ENCODE measurements around the gene PON2. TPM values are rescaled to one million over a fixed set of nuclear protein-coding genes. Genes with fewer than 3 reads are reported as not detected.

Gene PON2
- total and polyA plus RNA-seq, 2 of the 13 experiments (the other 11 are each of a cell fraction or from before 2014, with no cell fraction given), result 202 to 217 TPM

- H3K27me3 ChIP-seq (ENCODE audit: control insufficient read depth in 1 of 2, insufficient read depth in 2 of 2, low read length in 2 of 2), result no peaks in the 10 kb centered on the region
- peaks cover 68% of the 10 kb centered on the region for H3K4me1 ChIP-seq (ENCODE audit: insufficient read depth, low read length)
- H3K9me3 ChIP-seq (ENCODE audit: low read length), result no peaks in the 10 kb centered on the region
- TF ChIP-seq THAP9 (CRISPR knock-in tag; IDR thresholded peaks at IDR 0.05; ENCODE audit: borderline replicate concordance) (no peak), SOX5 (CRISPR knock-in tag; IDR thresholded peaks at IDR 0.05; ENCODE audit: borderline replicate concordance) (peak; percentile 41; the same call in 1 of the 2 replicates), ZNF646 (CRISPR knock-in tag; IDR thresholded peaks at IDR 0.05) (no peak), ZSCAN21 (CRISPR knock-in tag; IDR thresholded peaks at IDR 0.05; ENCODE audit: borderline replicate concordance) (no peak), SOX6 (IDR thresholded peaks at IDR 0.05) (no peak), SOX6 (CRISPR knock-in tag; IDR thresholded peaks at IDR 0.05) (0 out of 2 replicates have a peak, but pooled peaks have one; percentile 14), ZNF296 (CRISPR knock-in tag; conservative IDR thresholded peaks at IDR 0.05) (no peak), KLF12 (CRISPR knock-in tag; IDR thresholded peaks at IDR 0.05; ENCODE audit: borderline replicate concordance) (no peak), SOX13 (IDR thresholded peaks at IDR 0.05) (0 out of 2 replicates have a peak, but pooled peaks have one; percentile 43), SOX13 (CRISPR knock-in tag; conservative IDR thresholded peaks at IDR 0.05 in 1 of 2, IDR thresholded peaks at IDR 0.05 in 1 of 2) (peak in 1 of 2 experiments; percentile 86; a peak in 2 of 4 replicates)
- TF ChIP-seq, protein P1, sequence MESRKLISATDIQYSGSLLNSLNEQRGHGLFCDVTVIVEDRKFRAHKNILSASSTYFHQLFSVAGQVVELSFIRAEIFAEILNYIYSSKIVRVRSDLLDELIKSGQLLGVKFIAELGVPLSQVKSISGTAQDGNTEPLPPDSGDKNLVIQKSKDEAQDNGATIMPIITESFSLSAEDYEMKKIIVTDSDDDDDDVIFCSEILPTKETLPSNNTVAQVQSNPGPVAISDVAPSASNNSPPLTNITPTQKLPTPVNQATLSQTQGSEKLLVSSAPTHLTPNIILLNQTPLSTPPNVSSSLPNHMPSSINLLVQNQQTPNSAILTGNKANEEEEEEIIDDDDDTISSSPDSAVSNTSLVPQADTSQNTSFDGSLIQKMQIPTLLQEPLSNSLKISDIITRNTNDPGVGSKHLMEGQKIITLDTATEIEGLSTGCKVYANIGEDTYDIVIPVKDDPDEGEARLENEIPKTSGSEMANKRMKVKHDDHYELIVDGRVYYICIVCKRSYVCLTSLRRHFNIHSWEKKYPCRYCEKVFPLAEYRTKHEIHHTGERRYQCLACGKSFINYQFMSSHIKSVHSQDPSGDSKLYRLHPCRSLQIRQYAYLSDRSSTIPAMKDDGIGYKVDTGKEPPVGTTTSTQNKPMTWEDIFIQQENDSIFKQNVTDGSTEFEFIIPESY (CRISPR knock-in tag; IDR thresholded peaks at IDR 0.05), result peak; percentile 86
- peaks cover 73% of the 10 kb centered on the region for H3K79me2 ChIP-seq (ENCODE audit: insufficient read depth, low read length)
- POLR2A ChIA-PET, result interaction anchor here (0.9 kb wide), 1 partner anchor 31 kb away, joined by 3 read pairs; the partner anchor contains the start of gene PON3
- H3K27ac ChIP-seq (ENCODE audit: extremely low read length, insufficient read depth, low read length), result no peak overlapping the region
- H3K4me2 ChIP-seq (ENCODE audit: low read depth, low read length), result no peak overlapping the region
- H3K4me3 ChIP-seq (replicated peaks in 1 of 3; ENCODE audit: insufficient read depth in 1 of 3, low read depth in 2 of 3, low read length in 3 of 3), result no peak overlapping the region
- DNase-seq (ENCODE audit: low spot score) (no peak), ATAC-seq (no peak), FAIRE-seq (no peak)
- 86% methylated on average over 7 of the region's 7 CpGs for WGBS (ENCODE audit: low lambda C conversion rate)
- in situ Hi-C loops (cut with HindIII; ENCODE audit: extremely low pct_ligation_motif_present, low pct_unique_long_range_greater_than_20kb), result no loop called here
- intact Hi-C loops (cut with micrococcal nuclease; ENCODE audit: unreplicated experiment), result no loop called here
- no TSS peak for BruUV-seq (replicated peaks)
- no peaks in the 10 kb centered on the region for H4K20me1 ChIP-seq (ENCODE audit: insufficient read depth, low read length)
- CTCF ChIA-PET (ENCODE audit: low intra/inter-chr PET ratio, low total read pairs), result no interaction called here
- peaks cover 1 to 9% of the 10 kb centered on the region in 2 experiments; a peak in 4 of 5 replicates for H3K36me3 ChIP-seq (replicated peaks in 1 of 2; ENCODE audit: control insufficient read depth in 1 of 2, insufficient read depth in 2 of 2, low read length in 2 of 2)
- no peak overlapping the region for H3K9ac ChIP-seq (ENCODE audit: insufficient read depth, low read depth, low read length)
- H2AFZ ChIP-seq (ENCODE audit: low read length), result no peak overlapping the region
Measured at GRCh38 chr7:95427166-95427565, 7.7 kb downstream of the PON2 start.

All from HepG2 (cell line).